ENCODE data around the gene ISCU. TPM values are rescaled to one million over a fixed set of nuclear protein-coding genes. Genes with fewer than 3 reads are reported as not detected.

ISCU gene
- total and polyA plus RNA-seq, 10 donors: 98.9 to 220 (median 160) TPM

- DNase-seq: peak; percentile 86
Observed at GRCh38 chr12:108568338-108569154, 6.2 kb downstream of the ISCU start.

GRCh38 chr12:108570743-108571608, 8.6 kb downstream of the ISCU start:
- no peaks in the 10 kb centered on the region for H3K27me3 ChIP-seq (replicated peaks in 1 of 7)
- TF ChIP-seq POLR2A (IDR thresholded peaks at IDR 0.05) (no peak), CTCF (IDR thresholded peaks at IDR 0.05 in 8 of 11, conservative IDR thresholded peaks at IDR 0.05 in 3 of 11) (peak in 5 of 11 experiments; percentile 8 to 28 (median 14)), POLR2AphosphoS5 (IDR thresholded peaks at IDR 0.05) (no peak)
- DNase-seq: no peak
- peak overlapping the region in 4 of 8 donors; percentile 5 to 85 (median 76) for H3K27ac ChIP-seq
- H3K4me3 ChIP-seq: no peak overlapping the region
- H3K4me1 ChIP-seq: peaks cover 33 to 80% (median 44%) of the 10 kb centered on the region in 6 donors
- H3K9me3 ChIP-seq: no peaks in the 10 kb centered on the region
- H3K36me3 ChIP-seq: peaks cover 0 to 44% (median 39%) of the 10 kb centered on the region in 6 donors
- intact Hi-C loops (cut with DNase I; ENCODE audit: low total_unique reads): no loop called here
- 63 to 78% (median 65%) methylated on average over 3 of the region's 3 CpGs for WGBS, 5 donors

More at GRCh38 chr12:108568338-108569154, 6.2 kb downstream of the ISCU start:
- Histone ChIP-seq H3K27ac (peak overlapping the region; percentile 41 to 98 (median 72)), H3K4me1 (peaks cover 50 to 98% (median 62%) of the 10 kb centered on the region in 6 donors), H3K27me3 (replicated peaks in 1 of 7) (no peaks in the 10 kb centered on the region), H3K4me3 (peak overlapping the region in 1 of 8 donors; percentile 3), H3K9me3 (no peaks in the 10 kb centered on the region), H3K36me3 (peaks cover 4 to 66% (median 58%) of the 10 kb centered on the region in 6 donors)
- 37 to 62% (median 58%) methylated on average over 10 of the region's 10 CpGs for WGBS, 5 donors
- intact Hi-C loops (cut with DNase I; ENCODE audit: low total_unique reads): loop anchor here (5.0 to 10.0 kb wide), 3 partner anchors 96 to 526 kb away; partner anchors contain the start of genes ALKBH2 and UNG
- TF ChIP-seq CTCF (IDR thresholded peaks at IDR 0.05 in 8 of 11, conservative IDR thresholded peaks at IDR 0.05 in 3 of 11) (no peak), POLR2AphosphoS5 (IDR thresholded peaks at IDR 0.05) (peak in 1 of 3 donors; percentile 63), POLR2A (IDR thresholded peaks at IDR 0.05) (no peak)

GRCh38 chr12:108571609-108572165, 9.3 kb downstream of the ISCU start:
- 89 to 93% (median 93%) methylated on average over 8 of the region's 8 CpGs for WGBS, 5 donors
- DNase-seq: no peak
- peak overlapping the region in 2 of 8 donors; percentile 13 to 85 for H3K27ac ChIP-seq
- no peak overlapping the region for H3K4me3 ChIP-seq
- no peaks in the 10 kb centered on the region for H3K9me3 ChIP-seq
- H3K4me1 ChIP-seq: peaks cover 27 to 77% (median 38%) of the 10 kb centered on the region in 6 donors
- H3K36me3 ChIP-seq: peaks cover 0 to 37% (median 32%) of the 10 kb centered on the region in 6 donors
- no peak for TF ChIP-seq CTCF (IDR thresholded peaks at IDR 0.05 in 8 of 11, conservative IDR thresholded peaks at IDR 0.05 in 3 of 11)
- no peak for TF ChIP-seq POLR2A (IDR thresholded peaks at IDR 0.05)
- no peak for TF ChIP-seq POLR2AphosphoS5 (IDR thresholded peaks at IDR 0.05)
- intact Hi-C loops (cut with DNase I; ENCODE audit: low total_unique reads): no loop called here
- no peaks in the 10 kb centered on the region for H3K27me3 ChIP-seq (replicated peaks in 1 of 7)
